Endothelial cell of umbilical vein (primary cell): ENCODE results near the gene GPAM. TPM values are rescaled to one million over a fixed set of nuclear protein-coding genes. Genes with fewer than 3 reads are reported as not detected.

ENCODE experiments used
- BruUV-seq: library from RNA; stranded (reverse); fragments of 400-500 nt; replicated peaks from 2 replicates; lab custom pipeline; 2021; lab: Mats Ljungman, UMichigan
- CTCF ChIA-PET: fragments of 300-600, 350-600 bp; sonication (Branson Sonifier 250); formaldehyde crosslinking; loops from one replicate; lab custom pipeline; 2021; ENCODE audit warnings: antibody characterized with exemption, inconsistent platforms; lab: Charles Lee
- POLR2A ChIA-PET: fragments of 300-600, 350-600 bp; sonication (Branson Sonifier 250); formaldehyde crosslinking; loops from one replicate; lab custom pipeline; 2021; ENCODE audit warnings: antibody characterized with exemption, inconsistent platforms; lab: Charles Lee
- DNase-seq: peaks from one replicate; pipeline ENCODE4 v3.0.0-alpha.2; 2011; ENCODE audit warnings: low read depth, low spot score
- FAIRE-seq: peaks from 2 replicates; lab custom pipeline; 2011; peaks lifted over from hg19 to GRCh38; lab: Jason Lieb, UNC
- H2AFZ ChIP-seq: 2 replicates; pipeline ENCODE4 v1.6.0; 2012; ENCODE audit warnings: low read depth, low read length, control low read depth, inconsistent platforms
- H3K27ac ChIP-seq: 2 replicates; pipeline ENCODE4 v1.5.1; 2011; ENCODE audit warnings: low read depth, mild to moderate bottlenecking, control low read depth, low read length, moderate library complexity; ENCODE audit not compliant: insufficient read depth
- H3K27me3 ChIP-seq, 2 experiments: 2 replicates each; pipeline versions ENCODE4 v1.6.0 to v1.6.1; 2011; ENCODE audit warnings: low read length in 2 of 2, mixed read lengths in 1 of 2; ENCODE audit not compliant: control insufficient read depth in 2 of 2, insufficient read depth in 2 of 2
- H3K36me3 ChIP-seq, 2 experiments: 2 replicates in 1 of 2; 3 replicates in 1 of 2; pipeline ENCODE4 v1.5.1; 2011; ENCODE audit warnings: low read length in 2 of 2, mild to moderate bottlenecking in 1 of 2, moderate library complexity in 1 of 2; ENCODE audit not compliant: control insufficient read depth in 2 of 2, insufficient read depth in 2 of 2; ENCODE audit errors: extremely low read depth in 1 of 2
- H3K4me1 ChIP-seq: 3 replicates; pipeline ENCODE4 v1.5.1; 2011; ENCODE audit warnings: mild to moderate bottlenecking, low read length; ENCODE audit not compliant: control insufficient read depth, insufficient read depth; ENCODE audit errors: extremely low read depth
- H3K4me2 ChIP-seq: 2 replicates; pipeline ENCODE4 v1.6.1; 2011; ENCODE audit warnings: low read length, control low read depth, mixed read lengths; ENCODE audit not compliant: insufficient read depth
- H3K4me3 ChIP-seq, 3 experiments: fragments of 200-600 bp in 1 of 3; sonication (generic), shearing (Covaris generic) in 1 of 3; replicated peaks in 1 of 3; 2 replicates each; pipeline ENCODE4 v1.5.1; 2011 to 2016; ENCODE audit warnings: control low read depth in 3 of 3, low read length in 3 of 3, mild to moderate bottlenecking in 2 of 3, inconsistent platforms in 1 of 3, low read depth in 1 of 3, moderate library complexity in 1 of 3; ENCODE audit not compliant: insufficient read depth in 1 of 3
- H3K79me2 ChIP-seq: 2 replicates; pipeline ENCODE4 v1.6.0; 2012; ENCODE audit warnings: low read length, inconsistent platforms; ENCODE audit not compliant: control insufficient read depth, insufficient read depth
- H3K9ac ChIP-seq: replicated peaks from 2 replicates; pipeline ENCODE3; 2011; ENCODE audit warnings: low read length, control low read depth; ENCODE audit not compliant: insufficient read depth; ENCODE audit errors: extremely low read depth
- H3K9me1 ChIP-seq: replicated peaks from 3 replicates; pipeline ENCODE4 v1.6.0; 2011; ENCODE audit warnings: mild to moderate bottlenecking, low read length; ENCODE audit not compliant: control insufficient read depth, insufficient read depth; ENCODE audit errors: extremely low read depth
- H3K9me3 ChIP-seq: replicated peaks from 2 replicates; pipeline ENCODE4 v1.5.1; 2012; ENCODE audit warnings: low read length, inconsistent platforms; ENCODE audit not compliant: control insufficient read depth, insufficient read depth
- H4K20me1 ChIP-seq: replicated peaks from 2 replicates; pipeline ENCODE3; 2011; ENCODE audit warnings: mild to moderate bottlenecking, low read length; ENCODE audit not compliant: control insufficient read depth, insufficient read depth; ENCODE audit errors: extremely low read depth
- GATA2 ChIP-seq: IDR thresholded peaks from 2 replicates; pipeline ENCODE4 v1.7.0; 2011; ENCODE audit warnings: low read depth, mild to moderate bottlenecking, moderate library complexity, mixed read lengths, low read length; ENCODE audit not compliant: insufficient read length, insufficient read depth
- JUN ChIP-seq: IDR thresholded peaks from 2 replicates; pipeline ENCODE4 v1.6.1; 2011; ENCODE audit warnings: borderline replicate concordance, low read depth; ENCODE audit not compliant: insufficient read length, insufficient read depth
- dilution Hi-C: fragments of 300-500 bp; cut with MboI; formaldehyde crosslinking; loops from one replicate; pipeline ENCODE4 v1.15.0; 2019; ENCODE audit warnings: low sequenced_read_pairs; ENCODE audit not compliant: extremely low pct_ligation_motif_present
- intact Hi-C: fragments of 100-400 bp; cut with micrococcal nuclease; formaldehyde crosslinking; loops from one replicate; pipeline ENCODE4 v1.10.0; 2022
- polyA plus RNA-seq, 4 experiments: library from polyadenylated mRNA; depleted of rRNA in 3 of 4; stranded (reverse) in 3 of 4; unstranded in 1 of 4; fragments of >200 nt; gene quantifications; 2 replicates each; pipeline versions ENCODE4 v1.2.1 to v1.2.3, GENCODE V29; 2011 to 2012; ENCODE audit warnings: missing spikeins in 1 of 4
- total RNA-seq: library from RNA; stranded (reverse); gene quantifications from 2 replicates; pipeline ENCODE4 v1.2.3, GENCODE V29; 2021

GPAM gene
- total and polyA plus RNA-seq, 2 donors (not counting 3 experiments of a cell fraction or from before 2014, with no cell fraction given) = 3.4 to 9.7 TPM

DNA sequence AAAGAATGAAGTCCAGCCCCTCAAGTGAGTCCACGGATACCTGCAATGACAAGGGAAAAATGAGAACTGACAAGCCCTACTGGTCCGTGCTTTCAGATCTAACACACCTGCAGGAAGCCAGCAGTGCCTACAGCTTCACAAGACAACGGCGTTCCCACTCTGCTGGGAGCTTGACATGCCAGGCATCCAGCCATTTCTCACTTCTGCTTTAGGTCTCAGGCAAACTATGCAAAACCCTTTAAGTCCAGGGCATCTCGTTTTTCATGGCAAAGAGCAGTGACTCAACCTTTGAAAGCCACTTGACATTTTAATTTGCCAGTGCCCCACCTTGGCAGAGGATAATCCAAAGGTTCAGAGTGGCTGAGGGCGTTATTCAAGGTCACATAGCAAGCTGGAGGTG lies 49.1 kb upstream of the GPAM start:
- intact Hi-C loops = no loop called here
- H3K4me1 ChIP-seq = no peaks in the 10 kb centered on the region
- no peak for TF ChIP-seq GATA2

GRCh38 chr10:112231602-112232400 lies 48.2 kb upstream of the GPAM start:
- intact Hi-C loops = no loop called here
- Histone ChIP-seq H3K9me1 (no peaks in the 10 kb centered on the region), H3K27ac (no peak overlapping the region), H3K9me3 (no peaks in the 10 kb centered on the region), H3K9ac (no peak overlapping the region), H3K4me2 (no peak overlapping the region), H3K27me3 (no peaks in the 10 kb centered on the region), H2AFZ (no peak overlapping the region), H3K79me2 (no peaks in the 10 kb centered on the region), H3K4me1 (no peaks in the 10 kb centered on the region), H4K20me1 (no peaks in the 10 kb centered on the region), H3K36me3 (no peaks in the 10 kb centered on the region), H3K4me3 (no peak overlapping the region)
- ChIA-PET POLR2A (no interaction called here), CTCF (interaction anchor here (0.9 to 1.9 kb wide), 2 partner anchors 12 to 203 kb away, joined by 4 read pairs; no protein-coding TSS in a partner anchor)
- TF ChIP-seq JUN = no peak
- dilution Hi-C loops = no loop called here
- DNase-seq = no peak
- no TSS peak for BruUV-seq
- no peak for FAIRE-seq

More for the DNA sequence above, 49.1 kb upstream of the GPAM start:
- Histone ChIP-seq H3K36me3 (no peaks in the 10 kb centered on the region), H3K4me3 (no peak overlapping the region), H2AFZ (no peak overlapping the region), H3K27ac (no peak overlapping the region), H3K79me2 (no peaks in the 10 kb centered on the region), H3K4me2 (no peak overlapping the region), H4K20me1 (no peaks in the 10 kb centered on the region), H3K9me3 (no peaks in the 10 kb centered on the region), H3K9me1 (no peaks in the 10 kb centered on the region), H3K9ac (no peak overlapping the region), H3K27me3 (no peaks in the 10 kb centered on the region)
- FAIRE-seq (no peak), DNase-seq (no peak)
- ChIA-PET CTCF (interaction anchor here (0.9 to 1.9 kb wide), 2 partner anchors 11 to 202 kb away, joined by 4 read pairs; no protein-coding TSS in a partner anchor), POLR2A (no interaction called here)
- no TSS peak for BruUV-seq
- dilution Hi-C loops = no loop called here
